Cardiac muscle cell (in vitro differentiated cells and primary cell): ENCODE data around the gene CAB39L. TPM values are rescaled to one million over a fixed set of nuclear protein-coding genes. Genes with fewer than 3 reads are reported as not detected.

Experiments
- DNase-seq, 2 donors: peaks; one replicate each; pipeline versions ENCODE4 v3.0.0 to v3.0.0-alpha.2; 2010 to 2017; ENCODE audit warnings: low read depth in 1 of 2, low spot score in 1 of 2
- H3K27ac ChIP-seq: fragments of 200-600 bp; sonication (generic); 2 replicates; pipeline ENCODE4 v1.5.1; 2016
- H3K27me3 ChIP-seq: fragments of 200-600 bp; sonication (generic); 2 replicates; pipeline ENCODE4 v1.6.0; 2016; ENCODE audit warnings: control low read depth
- H3K36me3 ChIP-seq: fragments of 200-600 bp; sonication (generic); 2 replicates; pipeline ENCODE4 v1.5.1; 2016; ENCODE audit warnings: control low read depth
- H3K4me1 ChIP-seq: fragments of 200-600 bp; sonication (generic); 2 replicates; pipeline ENCODE4 v1.8.1; 2017; ENCODE audit warnings: low read depth, mild to moderate bottlenecking, mixed run types
- H3K4me3 ChIP-seq: fragments of 200-600 bp; sonication (generic); 2 replicates; pipeline ENCODE4 v1.5.1; 2016; ENCODE audit warnings: mild to moderate bottlenecking
- H3K9me3 ChIP-seq: fragments of 200-600 bp; sonication (generic); 2 replicates; pipeline ENCODE4 v1.5.1; 2017; ENCODE audit warnings: low read depth, mild to moderate bottlenecking, control low read depth
- CTCF ChIP-seq: IDR thresholded peaks from 2 replicates; pipeline ENCODE4 v1.5.1; 2012; ENCODE audit warnings: low read depth, mild to moderate bottlenecking, low read length
- polyA plus RNA-seq: library from polyadenylated mRNA; unstranded; fragments of >200 nt; fragmentation: Nextera tagmentation; extraction: Ambion mirVana; gene quantifications from 2 replicates; pipeline ENCODE4 v1.2.1, GENCODE V29; 2016
- total RNA-seq: library from RNA; depleted of rRNA; stranded (reverse); fragments of >200 nt; gene quantifications from 2 replicates; pipeline ENCODE4 v1.2.3, GENCODE V29; 2016

The CAB39L gene
- 25.5 TPM in 2 replicates for total RNA-seq
- polyA plus RNA-seq, result 22.3 and 25.9 TPM in 2 replicates

GRCh38 chr13:49443704-49444523, at the start of gene CAB39L, which contains the start of gene SETDB2:
Gene CAB39L (minus strand): TSS chr13:49444064. CDS start chr13:49382910, 61,154 bp downstream.
Gene SETDB2 (plus strand): TSS chr13:49444274. CDS start chr13:49451894, 7,620 bp downstream.
- peak; percentile 99 to 100 for DNase-seq
- peak; percentile 48 for TF ChIP-seq CTCF
- Histone ChIP-seq H3K27me3 (no peaks in the 10 kb centered on the region), H3K9me3 (no peaks in the 10 kb centered on the region), H3K36me3 (no peaks in the 10 kb centered on the region), H3K4me3 (peak within 1 kb of the TSS; percentile 51), H3K27ac (peak within 1 kb of the TSS; percentile 92), H3K4me1 (peaks cover 12% of the 10 kb centered on the region)

- Histone ChIP-seq H3K27ac (no peak overlapping the region), H3K27me3 (no peaks in the 10 kb centered on the region), H3K4me1 (no peaks in the 10 kb centered on the region), H3K36me3 (peaks cover 4% of the 10 kb centered on the region), H3K9me3 (no peaks in the 10 kb centered on the region), H3K4me3 (no peak overlapping the region)
- no peak for TF ChIP-seq CTCF
- no peak for DNase-seq
Measured at GRCh38 chr13:49488563-49488962, 44.7 kb upstream of the CAB39L start.

- no peaks in the 10 kb centered on the region for H3K4me1 ChIP-seq
- H3K36me3 ChIP-seq, result peaks cover 17% of the 10 kb centered on the region
- no peaks in the 10 kb centered on the region for H3K27me3 ChIP-seq
- no peak overlapping the region for H3K4me3 ChIP-seq
- TF ChIP-seq CTCF, result no peak
- no peak overlapping the region for H3K27ac ChIP-seq
- H3K9me3 ChIP-seq, result no peaks in the 10 kb centered on the region
- DNase-seq, result no peak
Measured at GRCh38 chr13:49481788-49482187, 37.9 kb upstream of the CAB39L start.

GRCh38 chr13:49476529-49476928, 32.7 kb upstream of the CAB39L start:
- no peaks in the 10 kb centered on the region for H3K27me3 ChIP-seq
- DNase-seq, result no peak
- no peaks in the 10 kb centered on the region for H3K9me3 ChIP-seq
- H3K36me3 ChIP-seq, result peaks cover 27% of the 10 kb centered on the region
- no peak for TF ChIP-seq CTCF
- no peak overlapping the region for H3K4me3 ChIP-seq
- no peaks in the 10 kb centered on the region for H3K4me1 ChIP-seq
- H3K27ac ChIP-seq, result no peak overlapping the region

GRCh38 chr13:49472186-49472585, 28.3 kb upstream of the CAB39L start:
- Histone ChIP-seq H3K27me3 (no peaks in the 10 kb centered on the region), H3K27ac (no peak overlapping the region), H3K9me3 (no peaks in the 10 kb centered on the region), H3K4me3 (no peak overlapping the region), H3K36me3 (peaks cover 32% of the 10 kb centered on the region), H3K4me1 (no peaks in the 10 kb centered on the region)
- no peak for TF ChIP-seq CTCF
- DNase-seq, result peak in 1 of 2 donors; percentile 22
